HepG2 (cell line): ENCODE data around the gene ID3. TPM values are rescaled to one million over a fixed set of nuclear protein-coding genes. Genes with fewer than 3 reads are reported as not detected.

ENCODE experiments used
- ADNP ChIP-seq: sonication (generic); formaldehyde crosslinking; IDR thresholded peaks from 2 replicates; pipeline ENCODE4 v1.4.0; 2020; ENCODE audit warnings: missing genetic modification reagents
- BORCS8-MEF2B ChIP-seq: sonication (generic); formaldehyde crosslinking; IDR thresholded peaks from 2 replicates; pipeline ENCODE4 v1.8.0; 2022; ENCODE audit warnings: mild to moderate bottlenecking, missing genetic modification reagents
- CHD2 ChIP-seq: IDR thresholded peaks from 2 replicates; pipeline ENCODE4 v1.6.1; 2011; ENCODE audit warnings: low read depth, low read length, improper control_type of control experiment
- FOXC1 ChIP-seq: sonication (generic); formaldehyde crosslinking; IDR thresholded peaks from 2 replicates; pipeline ENCODE4 v1.8.0; 2022; ENCODE audit warnings: mild to moderate bottlenecking, missing genetic modification reagents, borderline replicate concordance
- GLI4 ChIP-seq: sonication (generic); formaldehyde crosslinking; IDR thresholded peaks from 2 replicates; pipeline ENCODE4 v1.5.1; 2020; ENCODE audit warnings: missing genetic modification reagents, mild to moderate bottlenecking, moderate library complexity, borderline replicate concordance
- HNRNPH1 ChIP-seq: fragments of 200-400 bp; formaldehyde crosslinking; optimal IDR thresholded peaks from 2 replicates; pipeline ENCODE3; 2017; ENCODE audit warnings: mild to moderate bottlenecking, low read depth, low read length
- ISX ChIP-seq: sonication (generic); formaldehyde crosslinking; conservative IDR thresholded peaks from 2 replicates; pipeline ENCODE4 v1.5.0; 2020; ENCODE audit warnings: missing genetic modification reagents
- MAX ChIP-seq: IDR thresholded peaks from 2 replicates; pipeline ENCODE4 v1.6.1; 2012; ENCODE audit warnings: inconsistent platforms
- MIXL1 ChIP-seq: IDR thresholded peaks from 2 replicates; pipeline ENCODE4 v1.6.1; 2016
- RCOR2 ChIP-seq: IDR thresholded peaks from 2 replicates; pipeline ENCODE4 v1.6.1; 2016; ENCODE audit warnings: missing biosample characterization, missing genetic modification reagents
- TSC22D2 ChIP-seq: sonication (generic); formaldehyde crosslinking; IDR thresholded peaks from 2 replicates; pipeline ENCODE4 v1.5.1; 2020; ENCODE audit warnings: missing genetic modification reagents, mild to moderate bottlenecking, borderline replicate concordance
- ZBTB21 ChIP-seq: sonication (generic); formaldehyde crosslinking; IDR thresholded peaks from 2 replicates; pipeline ENCODE4 v1.4.0; 2020; ENCODE audit warnings: missing genetic modification reagents
- ZMYM3 ChIP-seq: sonication (generic); formaldehyde crosslinking; IDR thresholded peaks from 2 replicates; pipeline ENCODE4 v1.5.1; 2020; ENCODE audit warnings: mild to moderate bottlenecking, missing genetic modification reagents
- ZNF331 ChIP-seq: sonication (generic); formaldehyde crosslinking; IDR thresholded peaks from 2 replicates; pipeline ENCODE4 v1.4.0; 2020; ENCODE audit warnings: missing genetic modification reagents
- ZNF33A ChIP-seq: sonication (generic); formaldehyde crosslinking; IDR thresholded peaks from 2 replicates; pipeline ENCODE4 v1.5.1; 2020; ENCODE audit warnings: missing genetic modification reagents, mild to moderate bottlenecking, moderate library complexity, borderline replicate concordance
- ZNF530 ChIP-seq: sonication (generic); formaldehyde crosslinking; IDR thresholded peaks from 2 replicates; pipeline ENCODE4 v1.5.0; 2020; ENCODE audit warnings: low read depth, mild to moderate bottlenecking, missing genetic modification reagents
- ZNF562 ChIP-seq: sonication (generic); formaldehyde crosslinking; IDR thresholded peaks from 2 replicates; pipeline ENCODE4 v1.8.0; 2022; ENCODE audit warnings: missing genetic modification reagents, borderline replicate concordance
- ZNF597 ChIP-seq: sonication (generic); formaldehyde crosslinking; IDR thresholded peaks from 2 replicates; pipeline ENCODE4 v1.5.0; 2020; ENCODE audit warnings: missing genetic modification reagents
- ZNF75D ChIP-seq: sonication (generic); formaldehyde crosslinking; IDR thresholded peaks from 2 replicates; pipeline ENCODE4 v1.8.1; 2023; ENCODE audit warnings: missing genetic modification reagents, mild to moderate bottlenecking, borderline replicate concordance
- polyA plus RNA-seq, 8 experiments: library from polyadenylated mRNA; depleted of rRNA in 3 of 8; stranded (reverse) in 7 of 8; unstranded in 1 of 8; fragments of >200 nt; fragmentation: Illumina TruSeq in 4 of 8; extraction: Trizol in 4 of 8; gene quantifications; 2 replicates each; pipeline versions ENCODE4 v1.2.1 to v1.2.3, GENCODE V29; 2011 to 2016; ENCODE audit warnings: low read depth in 4 of 8, missing spikeins in 1 of 8, mixed read lengths in 1 of 8; ENCODE audit not compliant: insufficient read depth in 1 of 8
- total RNA-seq, 5 experiments: library from RNA; depleted of rRNA; stranded (reverse); fragments of >200 nt; fragmentation: Illumina TruSeq; extraction: Trizol; gene quantifications; 2 replicates each; pipeline ENCODE4 v1.2.3, GENCODE V29; 2016; ENCODE audit warnings: low read depth in 1 of 5
- TF ChIP-seq, protein P1 (sequence below): sonication (generic); formaldehyde crosslinking; IDR thresholded peaks from 2 replicates; pipeline ENCODE4 v1.4.0; 2020; ENCODE audit warnings: missing genetic modification reagents
- TF ChIP-seq, protein P2 (sequence below): IDR thresholded peaks from 2 replicates; pipeline ENCODE4 v1.6.1; 2016; ENCODE audit warnings: missing compliant biosample characterization, missing genetic modification reagents, borderline replicate concordance
- TF ChIP-seq, protein P3 (sequence below): sonication (generic); formaldehyde crosslinking; conservative IDR thresholded peaks from 2 replicates; pipeline ENCODE4 v1.8.0; 2022; ENCODE audit warnings: low read depth, missing genetic modification reagents

Gene ID3
- total and polyA plus RNA-seq, 2 of the 13 experiments (the other 11 are each of a cell fraction or from before 2014, with no cell fraction given): 64.8 to 115 TPM

GRCh38 chr1:23553231-23554126, 5.8 kb downstream of the ID3 start (continued):
- TF ChIP-seq, protein P1, sequence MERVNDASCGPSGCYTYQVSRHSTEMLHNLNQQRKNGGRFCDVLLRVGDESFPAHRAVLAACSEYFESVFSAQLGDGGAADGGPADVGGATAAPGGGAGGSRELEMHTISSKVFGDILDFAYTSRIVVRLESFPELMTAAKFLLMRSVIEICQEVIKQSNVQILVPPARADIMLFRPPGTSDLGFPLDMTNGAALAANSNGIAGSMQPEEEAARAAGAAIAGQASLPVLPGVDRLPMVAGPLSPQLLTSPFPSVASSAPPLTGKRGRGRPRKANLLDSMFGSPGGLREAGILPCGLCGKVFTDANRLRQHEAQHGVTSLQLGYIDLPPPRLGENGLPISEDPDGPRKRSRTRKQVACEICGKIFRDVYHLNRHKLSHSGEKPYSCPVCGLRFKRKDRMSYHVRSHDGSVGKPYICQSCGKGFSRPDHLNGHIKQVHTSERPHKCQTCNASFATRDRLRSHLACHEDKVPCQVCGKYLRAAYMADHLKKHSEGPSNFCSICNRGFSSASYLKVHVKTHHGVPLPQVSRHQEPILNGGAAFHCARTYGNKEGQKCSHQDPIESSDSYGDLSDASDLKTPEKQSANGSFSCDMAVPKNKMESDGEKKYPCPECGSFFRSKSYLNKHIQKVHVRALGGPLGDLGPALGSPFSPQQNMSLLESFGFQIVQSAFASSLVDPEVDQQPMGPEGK (CRISPR knock-in tag): 0 out of 2 replicates have a peak, but pooled peaks have one; percentile 29
- peak; percentile 87 for TF ChIP-seq ZMYM3
- no peak for TF ChIP-seq ZNF597 (CRISPR knock-in tag)
- no peak for TF ChIP-seq CHD2
- no peak for TF ChIP-seq ZNF530 (CRISPR knock-in tag)
- TF ChIP-seq, protein P2, sequence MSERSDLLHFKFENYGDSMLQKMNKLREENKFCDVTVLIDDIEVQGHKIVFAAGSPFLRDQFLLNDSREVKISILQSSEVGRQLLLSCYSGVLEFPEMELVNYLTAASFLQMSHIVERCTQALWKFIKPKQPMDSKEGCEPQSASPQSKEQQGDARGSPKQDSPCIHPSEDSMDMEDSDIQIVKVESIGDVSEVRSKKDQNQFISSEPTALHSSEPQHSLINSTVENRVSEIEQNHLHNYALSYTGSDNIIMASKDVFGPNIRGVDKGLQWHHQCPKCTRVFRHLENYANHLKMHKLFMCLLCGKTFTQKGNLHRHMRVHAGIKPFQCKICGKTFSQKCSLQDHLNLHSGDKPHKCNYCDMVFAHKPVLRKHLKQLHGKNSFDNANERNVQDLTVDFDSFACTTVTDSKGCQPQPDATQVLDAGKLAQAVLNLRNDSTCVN (CRISPR knock-in tag): no peak
- no peak for TF ChIP-seq MIXL1 (CRISPR knock-in tag)
- TF ChIP-seq MAX: no peak
- TF ChIP-seq ZNF562 (CRISPR knock-in tag): no peak
- no peak for TF ChIP-seq FOXC1 (CRISPR knock-in tag)
- peak; percentile 51 for TF ChIP-seq RCOR2 (CRISPR knock-in tag)
- TF ChIP-seq, protein P3, sequence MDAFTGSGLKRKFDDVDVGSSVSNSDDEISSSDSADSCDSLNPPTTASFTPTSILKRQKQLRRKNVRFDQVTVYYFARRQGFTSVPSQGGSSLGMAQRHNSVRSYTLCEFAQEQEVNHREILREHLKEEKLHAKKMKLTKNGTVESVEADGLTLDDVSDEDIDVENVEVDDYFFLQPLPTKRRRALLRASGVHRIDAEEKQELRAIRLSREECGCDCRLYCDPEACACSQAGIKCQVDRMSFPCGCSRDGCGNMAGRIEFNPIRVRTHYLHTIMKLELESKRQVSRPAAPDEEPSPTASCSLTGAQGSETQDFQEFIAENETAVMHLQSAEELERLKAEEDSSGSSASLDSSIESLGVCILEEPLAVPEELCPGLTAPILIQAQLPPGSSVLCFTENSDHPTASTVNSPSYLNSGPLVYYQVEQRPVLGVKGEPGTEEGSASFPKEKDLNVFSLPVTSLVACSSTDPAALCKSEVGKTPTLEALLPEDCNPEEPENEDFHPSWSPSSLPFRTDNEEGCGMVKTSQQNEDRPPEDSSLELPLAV: no peak
- no peak for TF ChIP-seq ZBTB21 (CRISPR knock-in tag)
- 0 out of 2 replicates have a peak, but pooled peaks have one; percentile 40 for TF ChIP-seq ADNP (CRISPR knock-in tag)
- TF ChIP-seq ZNF33A: no peak
- TF ChIP-seq ISX (CRISPR knock-in tag): no peak
- TF ChIP-seq ZNF331 (CRISPR knock-in tag): no peak
- TF ChIP-seq TSC22D2 (CRISPR knock-in tag): no peak
- TF ChIP-seq HNRNPH1: no peak
- no peak for TF ChIP-seq GLI4 (CRISPR knock-in tag)
- TF ChIP-seq BORCS8-MEF2B (CRISPR knock-in tag): no peak
- TF ChIP-seq ZNF75D (CRISPR knock-in tag): no peak
